Erythroblast (primary cell): ENCODE data around the gene DMD.

Source experiments
- DNase-seq, 2 experiments: peaks; one replicate each; lab custom pipeline; 2025; lab: John Stamatoyannopoulos, UW
- GATA1 ChIP-seq: IDR thresholded peaks from 2 replicates; pipeline ENCODE4 v1.6.1; 2011; ENCODE audit warnings: low read depth, mild to moderate bottlenecking, control low read depth, low read length, moderate library complexity
- POLR2A ChIP-seq: IDR thresholded peaks from 2 replicates; pipeline ENCODE4 v1.6.1; 2011; ENCODE audit warnings: mild to moderate bottlenecking, low read length

The DMD gene

DNA sequence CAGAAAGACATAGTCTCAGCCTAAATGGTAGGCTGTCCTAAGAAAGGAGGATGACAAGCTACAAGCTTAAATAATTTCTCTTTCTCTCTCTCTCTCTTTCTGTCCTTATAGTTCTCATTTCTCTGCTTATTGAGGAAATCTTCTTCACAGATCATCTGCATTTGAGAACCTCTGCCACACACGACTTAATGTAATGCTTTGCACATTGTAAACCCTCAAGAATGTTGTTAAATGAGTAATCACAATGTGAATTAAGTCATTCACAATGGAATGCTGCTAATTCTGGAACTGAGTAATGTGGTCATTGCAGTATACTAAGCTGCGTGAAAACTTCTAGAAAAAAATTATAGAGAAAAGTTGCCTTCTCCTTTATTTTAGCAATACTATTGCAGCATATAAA, 1630.6 kb downstream of the DMD start:
- DNase-seq, result no peak
- TF ChIP-seq POLR2A (no peak), GATA1 (no peak)

DNA sequence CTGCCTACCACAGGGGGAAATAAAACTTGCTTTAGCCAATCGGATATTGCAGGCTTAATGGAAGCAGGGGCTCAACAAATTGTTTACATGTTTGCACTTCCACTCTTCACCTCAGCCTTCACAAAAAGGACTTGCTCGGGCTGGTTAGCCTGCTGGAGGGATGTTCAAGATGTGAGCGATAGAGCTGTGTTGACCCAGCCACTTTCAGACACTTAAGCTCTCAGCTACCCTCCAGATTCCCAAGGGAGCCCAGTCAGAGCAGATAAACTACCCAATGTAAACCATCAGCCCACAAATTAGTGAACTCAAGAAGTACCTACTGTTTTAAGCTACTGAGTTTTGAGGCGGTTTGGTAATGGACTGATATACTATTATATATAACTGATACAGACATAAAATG, 1631.1 kb downstream of the DMD start:
- TF ChIP-seq POLR2A, result no peak
- no peak for TF ChIP-seq GATA1

DNA sequence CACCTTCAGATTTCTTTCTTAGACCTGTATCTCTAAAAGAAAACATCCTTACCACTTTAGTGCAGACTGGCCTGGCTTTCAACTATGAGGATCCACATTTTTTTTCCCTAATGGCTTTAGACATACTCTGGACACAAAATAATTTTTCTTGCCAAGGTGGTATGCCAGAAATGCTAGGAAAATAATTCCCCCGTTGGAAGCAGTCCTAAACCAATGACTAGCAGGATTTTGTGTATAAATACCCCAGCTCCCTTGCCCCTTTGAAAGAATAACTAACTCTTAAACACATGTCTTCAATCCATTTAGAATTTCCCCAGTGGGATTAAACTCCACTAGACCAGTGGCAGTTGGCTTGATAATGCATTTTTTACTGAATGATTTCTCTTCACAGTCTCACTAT, 1639.0 kb downstream of the DMD start:
- TF ChIP-seq POLR2A (no peak), GATA1 (no peak)

More for the DNA sequence above, 1631.1 kb downstream of the DMD start:
- no peak for DNase-seq

DNA sequence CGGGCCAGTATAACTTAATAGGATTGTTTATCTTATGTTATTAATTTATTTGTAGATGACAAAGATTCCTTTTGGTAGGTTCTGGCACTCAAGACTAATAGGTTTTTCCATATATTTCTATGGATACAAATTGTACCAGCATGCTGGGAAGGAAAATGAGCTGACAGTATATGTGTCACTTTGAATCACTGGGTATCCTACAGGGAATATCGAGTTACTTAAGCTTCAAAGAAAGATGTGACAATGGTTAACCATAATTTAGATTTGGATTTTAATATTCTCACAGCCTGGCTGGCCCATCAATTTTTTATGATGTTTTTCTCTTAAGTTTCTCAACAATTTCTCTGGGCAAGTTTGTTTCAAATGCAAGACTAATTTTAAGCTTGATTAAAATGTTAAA, 1640.7 kb downstream of the DMD start:
- DNase-seq, result no peak
- no peak for TF ChIP-seq POLR2A
- no peak for TF ChIP-seq GATA1

More for the DNA sequence above, 1639.0 kb downstream of the DMD start:
- no peak for DNase-seq

DNA sequence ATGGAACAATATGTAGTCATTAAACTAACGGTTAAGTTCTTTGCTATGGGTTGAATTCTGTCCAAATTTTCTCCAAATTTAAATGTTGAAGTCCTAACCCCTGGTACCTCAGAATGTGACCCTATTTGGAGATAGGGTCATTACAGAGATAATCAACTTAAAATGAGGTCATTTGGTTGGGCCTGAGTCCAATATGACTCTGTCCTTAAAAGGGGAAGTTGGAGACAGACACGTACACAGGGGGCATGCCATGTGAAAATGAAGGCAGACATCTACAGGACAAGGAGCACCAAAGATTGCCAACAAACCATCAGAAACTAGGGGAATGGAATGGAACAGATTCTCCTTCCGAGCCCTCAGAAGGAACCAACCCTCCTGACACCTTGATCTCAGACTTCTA, 1647.6 kb downstream of the DMD start:
- TF ChIP-seq GATA1 (no peak), POLR2A (no peak)
- no peak for DNase-seq

DNA sequence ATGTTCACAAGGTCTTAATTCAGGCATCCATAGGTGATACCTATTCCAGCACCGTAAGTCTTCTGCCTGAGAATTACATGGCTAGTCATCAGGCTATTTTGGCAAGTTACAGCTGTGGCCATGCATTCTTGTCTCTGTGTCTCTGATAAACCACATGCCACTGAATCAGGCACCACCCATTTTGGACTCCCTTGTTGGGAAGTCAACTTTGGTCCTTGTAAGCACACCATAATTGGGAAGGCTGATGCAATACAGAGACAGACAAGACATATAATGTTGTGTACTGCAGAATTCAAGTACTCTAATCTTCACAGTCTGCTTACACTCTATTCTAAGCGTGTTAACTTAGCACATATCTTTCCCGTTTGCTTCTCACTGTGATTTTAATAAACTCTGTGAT, 1655.8 kb downstream of the DMD start:
- DNase-seq, result peak in 1 of 2 experiments; percentile 0
- TF ChIP-seq POLR2A (no peak), GATA1 (no peak)

DNA sequence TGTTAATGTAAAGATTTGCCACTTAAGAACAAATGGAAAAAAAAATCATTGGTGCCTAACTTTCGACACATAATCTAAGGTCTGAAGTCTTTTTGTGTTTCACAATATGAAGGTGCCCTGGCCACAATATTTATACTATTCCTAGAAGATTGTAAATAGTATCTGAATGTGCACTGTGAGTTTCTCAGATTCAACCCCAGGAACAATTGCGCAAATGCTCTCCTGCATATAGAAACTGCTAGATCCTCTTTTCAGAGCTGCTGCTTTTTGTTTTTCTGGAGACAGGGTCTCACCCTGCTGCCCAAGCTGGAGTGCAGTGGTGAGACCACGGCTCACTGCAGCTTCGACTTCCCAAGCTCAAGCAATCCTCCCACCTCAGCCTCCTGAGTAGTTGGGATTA, 1659.4 kb downstream of the DMD start:
- no peak for TF ChIP-seq POLR2A
- no peak for TF ChIP-seq GATA1
- DNase-seq, result no peak

DNA sequence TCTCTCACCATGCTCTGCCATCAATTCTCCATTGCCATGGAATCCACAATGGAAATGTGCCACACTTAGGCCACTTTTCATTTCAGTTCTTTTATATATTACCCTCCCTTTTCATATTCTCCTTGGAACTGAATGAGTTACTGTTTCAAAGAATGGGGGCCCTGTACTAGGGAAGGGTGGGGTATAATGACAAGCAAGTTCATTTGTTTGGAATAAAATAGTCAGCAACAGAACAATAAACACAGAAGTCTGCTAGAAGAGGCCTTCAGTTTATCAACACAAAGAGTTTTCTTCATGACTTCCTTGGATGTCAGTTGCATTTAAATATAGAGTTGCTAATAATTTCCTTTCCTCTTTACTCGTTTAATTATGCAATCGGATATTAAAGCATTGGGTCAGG, 1661.2 kb downstream of the DMD start:
- TF ChIP-seq POLR2A (no peak), GATA1 (no peak)
- DNase-seq, result no peak

DNA sequence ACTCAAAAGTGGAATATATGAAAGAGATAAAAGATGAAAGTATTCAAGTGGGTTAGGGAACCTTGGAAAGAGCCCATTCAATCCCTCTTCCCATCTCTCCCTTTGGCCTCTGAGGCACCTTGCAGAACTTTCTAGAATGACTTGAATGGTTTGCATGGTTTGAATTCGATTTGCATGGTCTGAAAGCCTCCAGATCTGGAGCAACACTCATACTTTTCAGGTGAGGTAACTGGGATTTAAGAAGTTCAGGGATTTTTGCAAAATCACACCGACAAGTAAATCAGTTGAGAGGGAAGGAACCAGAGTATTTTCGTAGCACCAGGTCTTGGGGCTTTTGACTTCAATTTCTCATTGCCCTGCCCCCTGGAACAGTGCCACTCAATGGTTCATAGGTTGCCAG, 1663.5 kb downstream of the DMD start:
- no peak for TF ChIP-seq GATA1
- no peak for TF ChIP-seq POLR2A
- DNase-seq, result no peak

DNA sequence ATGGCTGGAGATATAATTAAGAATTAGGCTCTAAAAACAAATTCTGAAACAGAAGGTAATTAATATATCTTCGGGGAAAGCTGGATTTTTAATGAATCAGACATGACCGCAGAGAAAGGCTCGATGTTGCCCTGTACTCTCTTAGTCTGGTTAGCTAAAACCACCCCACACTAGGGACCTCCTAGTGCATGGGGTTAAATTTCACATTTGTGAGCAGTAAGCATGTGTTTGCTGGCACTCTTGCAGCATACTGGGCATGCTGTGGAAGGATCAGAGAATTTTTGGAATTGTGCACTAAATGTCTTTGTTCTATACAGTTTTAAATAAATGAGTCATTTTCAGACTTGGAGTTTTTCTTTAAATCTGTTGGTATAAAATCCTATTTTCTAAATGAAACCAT, 1663.9 kb downstream of the DMD start:
- no peak for DNase-seq
- TF ChIP-seq POLR2A (no peak), GATA1 (no peak)

DNA sequence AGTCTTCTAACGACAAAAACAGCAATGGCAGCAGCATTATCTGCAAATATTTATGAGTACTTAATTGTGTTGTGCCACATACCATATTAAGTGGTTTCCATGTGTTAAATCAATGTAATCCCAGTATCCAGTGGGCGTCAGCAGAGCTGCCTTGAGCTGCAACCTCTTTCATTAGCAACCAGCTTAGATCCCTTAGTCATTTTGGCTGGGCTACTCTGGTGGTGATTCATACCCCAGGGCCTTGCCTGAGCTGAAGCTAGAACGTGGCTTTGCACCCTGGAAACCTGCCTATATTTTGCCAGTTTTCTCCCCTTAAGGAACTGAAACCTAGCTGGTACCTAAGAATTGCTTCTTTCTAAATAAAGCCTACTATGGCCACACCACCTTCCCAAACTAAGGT, 1665.2 kb downstream of the DMD start:
- DNase-seq, result no peak
- TF ChIP-seq POLR2A (no peak), GATA1 (no peak)

DNA sequence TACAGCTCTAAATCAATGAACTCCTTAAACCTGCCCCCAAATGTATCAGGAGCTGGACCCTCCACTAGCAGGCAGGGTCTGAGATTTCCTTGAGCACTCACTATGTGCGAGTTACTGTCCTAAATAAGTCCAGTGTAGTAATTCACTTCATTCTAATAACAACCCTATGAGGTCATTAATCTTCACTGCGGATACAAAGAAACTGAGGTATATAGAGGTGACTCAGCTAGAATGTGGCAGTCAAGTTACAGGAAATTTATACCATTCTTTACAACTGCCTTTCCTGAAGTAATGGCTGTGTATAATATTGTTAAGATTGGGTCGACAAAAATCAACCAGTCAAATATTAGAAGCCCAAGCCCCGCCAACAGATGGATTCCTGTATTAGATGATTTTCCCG, 1665.6 kb downstream of the DMD start:
- DNase-seq, result no peak

DNA sequence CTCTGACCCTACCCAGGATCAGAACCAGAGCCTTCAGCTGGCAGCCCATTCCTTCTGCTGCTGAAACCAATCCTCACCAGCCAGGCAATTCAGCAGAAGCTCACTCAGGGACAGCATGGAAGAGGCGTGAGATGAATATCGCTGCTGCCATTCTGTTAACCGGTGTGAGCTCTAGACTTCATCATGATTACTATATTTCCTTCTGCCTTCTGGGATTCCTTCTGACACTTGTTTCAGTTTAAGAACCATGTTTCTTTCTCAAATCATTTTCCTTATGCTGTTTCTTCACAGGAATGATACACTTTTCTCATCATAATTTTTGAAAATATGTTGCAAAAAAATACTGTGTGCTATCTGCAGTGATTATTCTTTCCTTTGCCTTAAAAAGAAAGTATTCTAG, 1666.2 kb downstream of the DMD start:
- DNase-seq, result no peak
- TF ChIP-seq GATA1 (no peak), POLR2A (no peak)

More for the DNA sequence above, 1665.6 kb downstream of the DMD start:
- TF ChIP-seq GATA1 (no peak), POLR2A (no peak)

DNA sequence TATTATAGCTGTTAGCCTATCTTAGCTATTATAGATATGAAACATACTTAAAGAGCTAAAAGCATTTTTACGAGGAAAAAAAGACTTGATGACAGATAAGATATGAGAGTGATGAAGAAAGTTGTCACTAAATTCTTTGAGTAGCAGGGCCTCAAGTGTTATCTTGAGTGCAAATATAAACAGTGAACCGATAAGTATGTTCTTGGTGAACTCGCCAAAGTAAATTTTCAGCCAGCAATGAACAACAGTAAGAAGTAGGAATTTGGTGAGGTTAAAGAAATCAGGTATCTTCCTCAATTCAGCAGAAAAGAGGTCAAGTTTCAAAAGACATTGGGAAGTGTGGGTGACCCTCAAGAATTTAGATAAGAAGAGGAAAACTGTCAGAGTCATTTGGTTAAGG, 1667.7 kb downstream of the DMD start:
- TF ChIP-seq GATA1 (no peak), POLR2A (no peak)
- DNase-seq, result no peak

DNA sequence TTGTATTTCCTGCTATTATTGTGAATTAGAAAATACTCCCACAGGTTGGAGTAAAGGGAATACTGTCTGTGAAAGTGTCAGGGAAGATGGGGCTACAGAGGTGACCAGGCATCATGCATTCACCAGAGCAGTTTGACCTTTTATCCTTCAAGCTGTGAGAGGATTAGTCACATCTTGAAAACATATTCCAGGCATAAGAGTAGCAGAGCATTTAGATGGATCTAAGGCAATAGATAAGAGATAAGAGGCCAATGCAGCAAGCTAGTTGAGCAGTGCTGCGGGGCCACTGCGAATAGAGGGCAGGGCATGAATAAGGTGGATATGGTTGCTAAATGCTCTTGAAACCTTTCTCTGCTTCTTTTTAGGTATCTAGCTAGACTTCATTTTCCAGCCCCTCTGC, 1668.8 kb downstream of the DMD start:
- TF ChIP-seq POLR2A, result no peak
- no peak for TF ChIP-seq GATA1
- DNase-seq, result no peak

DNA sequence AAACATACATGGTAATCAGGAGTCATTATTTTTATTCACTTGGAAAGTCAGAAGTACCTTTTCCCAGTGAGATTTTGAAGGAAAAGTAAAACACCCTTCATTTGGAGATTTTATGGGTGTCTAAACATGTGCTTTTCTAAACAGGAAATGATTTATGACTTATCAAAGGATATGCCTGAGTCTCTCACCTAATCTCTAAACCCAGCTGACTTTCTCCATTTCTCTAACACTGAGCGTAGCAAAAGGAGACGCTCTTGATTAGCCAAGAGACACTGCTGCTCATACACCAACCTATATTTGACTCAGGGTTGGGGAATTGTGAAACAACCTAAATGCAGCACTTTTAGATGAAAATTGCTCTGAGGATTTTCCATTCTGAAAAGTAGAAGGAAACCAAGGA, 1671.0 kb downstream of the DMD start:
- no peak for DNase-seq
- TF ChIP-seq POLR2A (no peak), GATA1 (no peak)
